Stomach smooth muscle (tissue), 2 donors: ENCODE data around the gene MOB3B.

Experiments used
- H3K27ac ChIP-seq: one replicate; pipeline ENCODE4 v1.7.0; 2013; ENCODE audit warnings: mild to moderate bottlenecking, low read length, inconsistent platforms
- H3K27me3 ChIP-seq, 2 donors: one replicate each; pipeline ENCODE4 v1.7.0; 2013; ENCODE audit warnings: low read length in 2 of 2; ENCODE audit not compliant: insufficient read depth in 2 of 2, control insufficient read depth in 1 of 2
- H3K36me3 ChIP-seq, 2 donors: one replicate each; pipeline ENCODE4 v1.7.0; 2013; ENCODE audit warnings: low read length in 2 of 2; ENCODE audit not compliant: control insufficient read depth in 2 of 2, insufficient read depth in 2 of 2
- H3K4me1 ChIP-seq: one replicate; pipeline ENCODE4 v1.7.0; 2013; ENCODE audit warnings: low read length; ENCODE audit not compliant: control insufficient read depth, insufficient read depth
- H3K4me3 ChIP-seq, 2 donors: one replicate each; pipeline ENCODE4 v1.7.0; 2013; ENCODE audit warnings: low read length in 2 of 2
- H3K9ac ChIP-seq, 2 donors: one replicate each; pipeline ENCODE4 v1.7.0; 2013; ENCODE audit warnings: low read length in 2 of 2, mild to moderate bottlenecking in 1 of 2
- H3K9me3 ChIP-seq, 2 donors: one replicate each; pipeline ENCODE4 v1.7.0; 2013; ENCODE audit warnings: low read length in 2 of 2; ENCODE audit not compliant: control insufficient read depth in 2 of 2
- donor health status: healthy.
- donor health status: Pancreatic carcinoma.

The MOB3B gene

DNA sequence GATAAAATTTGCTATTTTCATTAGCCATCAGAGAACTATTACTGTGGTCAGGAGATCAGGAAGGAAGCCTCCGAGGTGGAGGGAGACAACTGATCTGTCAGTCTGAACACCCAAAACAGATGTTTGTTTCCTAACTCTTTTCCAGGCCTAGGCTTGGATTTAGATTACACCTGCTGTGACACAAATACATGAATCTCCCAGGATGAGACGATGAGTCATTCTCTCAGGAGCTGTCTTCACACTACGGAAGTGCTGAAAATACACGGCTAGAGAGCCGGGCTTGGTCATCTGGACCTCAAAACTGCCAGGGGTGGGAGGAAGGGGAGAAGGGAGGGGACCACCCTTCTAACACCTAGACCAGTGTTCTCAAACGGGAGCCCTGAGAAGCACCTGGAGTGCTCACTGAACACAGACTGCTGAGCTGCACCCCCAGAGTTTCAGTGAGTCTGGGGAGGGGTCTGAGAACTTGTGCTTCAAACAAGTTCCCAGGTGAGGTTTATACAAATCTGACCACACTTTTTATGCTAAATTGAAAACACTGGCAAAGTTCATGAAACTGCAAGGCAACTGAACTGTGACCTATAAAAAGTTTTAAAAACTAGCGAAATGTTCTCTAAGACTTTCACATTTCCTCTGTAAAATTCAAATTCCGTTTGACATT is 152.3 kb downstream of the MOB3B start:
- Histone ChIP-seq H3K9me3 (no peaks in the 10 kb centered on the region), H3K36me3 (no peaks in the 10 kb centered on the region), H3K4me3 (no peak overlapping the region), H3K27ac (no peak overlapping the region), H3K9ac (no peak overlapping the region), H3K27me3 (no peaks in the 10 kb centered on the region), H3K4me1 (peaks cover 2% of the 10 kb centered on the region)

DNA sequence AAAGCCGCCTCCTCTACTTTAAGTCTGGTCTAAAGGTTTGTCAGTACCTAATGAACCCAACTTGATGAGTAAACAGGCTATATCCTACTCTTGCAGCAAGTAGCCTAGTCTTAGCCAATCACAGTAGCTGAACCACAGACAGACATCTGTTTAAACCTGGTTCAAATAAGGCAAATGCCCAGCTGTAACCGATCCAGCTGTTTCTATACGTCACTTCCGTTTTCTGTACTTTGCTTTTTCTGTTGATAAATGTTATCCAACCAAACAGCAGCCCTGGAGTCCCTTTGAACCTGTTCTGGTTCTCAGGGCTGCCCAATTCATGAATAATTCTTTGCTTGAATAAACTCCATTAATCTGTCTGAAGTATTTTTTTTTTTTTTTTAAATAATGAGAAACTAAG is 155.8 kb downstream of the MOB3B start:
- Histone ChIP-seq H3K36me3 (no peaks in the 10 kb centered on the region), H3K4me1 (no peaks in the 10 kb centered on the region), H3K4me3 (no peak overlapping the region), H3K27ac (no peak overlapping the region), H3K9ac (no peak overlapping the region), H3K9me3 (no peaks in the 10 kb centered on the region), H3K27me3 (no peaks in the 10 kb centered on the region)

DNA sequence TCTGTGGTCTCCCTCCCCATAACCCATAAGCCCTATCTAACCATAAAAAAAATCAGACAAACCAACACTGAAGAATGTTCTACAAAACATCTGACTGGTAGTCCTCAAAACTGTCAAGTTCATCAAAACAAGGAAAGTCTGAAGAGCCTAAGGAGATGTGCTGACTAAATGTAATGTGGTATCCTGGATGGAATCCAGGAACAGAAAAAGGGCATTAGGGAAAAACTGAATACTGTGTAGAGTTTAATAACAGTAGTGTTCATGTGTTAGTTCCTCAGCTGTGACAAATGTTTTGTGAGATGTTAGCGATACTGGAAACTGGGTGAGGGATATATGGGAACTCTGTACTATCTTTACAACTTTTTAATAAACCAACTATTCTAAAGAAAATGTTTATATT is 157.0 kb downstream of the MOB3B start:
- no peaks in the 10 kb centered on the region for H3K36me3 ChIP-seq
- H3K27me3 ChIP-seq = no peaks in the 10 kb centered on the region
- H3K9me3 ChIP-seq = no peaks in the 10 kb centered on the region
- no peak overlapping the region for H3K27ac ChIP-seq
- no peak overlapping the region for H3K4me3 ChIP-seq
- no peaks in the 10 kb centered on the region for H3K4me1 ChIP-seq
- no peak overlapping the region for H3K9ac ChIP-seq

DNA sequence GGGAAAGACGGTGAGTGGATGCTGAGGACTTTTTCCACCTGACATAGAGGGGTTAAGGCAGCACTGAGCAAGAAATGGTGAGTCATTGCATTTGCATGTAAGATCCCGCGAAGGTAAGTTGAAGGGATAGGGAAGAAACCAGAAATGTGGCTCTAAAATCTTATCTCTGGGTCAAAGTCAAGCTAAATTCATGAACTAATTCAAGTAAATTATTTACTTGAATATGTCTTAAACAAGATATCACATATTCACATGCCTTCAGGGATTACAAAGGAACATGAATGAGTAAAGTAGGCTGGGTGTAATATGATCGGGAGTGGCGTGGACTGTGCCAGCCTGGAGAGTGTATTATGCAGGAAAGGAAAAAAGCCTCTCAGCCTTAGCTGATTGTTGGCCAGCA is 158.2 kb downstream of the MOB3B start:
- Histone ChIP-seq H3K27me3 (no peaks in the 10 kb centered on the region), H3K9ac (no peak overlapping the region), H3K27ac (no peak overlapping the region), H3K4me3 (no peak overlapping the region), H3K4me1 (peaks cover 2% of the 10 kb centered on the region), H3K9me3 (no peaks in the 10 kb centered on the region), H3K36me3 (no peaks in the 10 kb centered on the region)

DNA sequence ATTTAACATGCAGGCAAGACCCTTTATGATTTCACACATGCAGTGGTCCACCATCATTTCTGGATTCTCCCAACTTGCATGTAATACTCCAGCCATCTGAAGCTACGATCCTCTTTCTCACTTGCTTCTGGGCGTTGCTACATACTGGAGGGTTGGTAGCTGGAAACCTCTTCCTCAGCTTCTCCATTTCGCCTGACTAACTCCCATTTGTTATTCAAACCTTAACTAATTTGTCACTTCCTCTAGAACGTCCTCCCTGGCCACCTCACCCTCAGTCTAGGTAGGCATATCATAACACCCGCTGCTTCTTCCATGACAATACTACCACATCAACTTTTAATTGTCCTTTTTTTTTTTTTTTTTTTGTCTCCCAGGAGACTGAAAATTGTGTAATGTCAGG is 160.0 kb downstream of the MOB3B start:
- Histone ChIP-seq H3K36me3 (no peaks in the 10 kb centered on the region), H3K9me3 (no peaks in the 10 kb centered on the region), H3K4me3 (no peak overlapping the region), H3K27me3 (no peaks in the 10 kb centered on the region), H3K27ac (no peak overlapping the region), H3K4me1 (peaks cover 10% of the 10 kb centered on the region), H3K9ac (no peak overlapping the region)

DNA sequence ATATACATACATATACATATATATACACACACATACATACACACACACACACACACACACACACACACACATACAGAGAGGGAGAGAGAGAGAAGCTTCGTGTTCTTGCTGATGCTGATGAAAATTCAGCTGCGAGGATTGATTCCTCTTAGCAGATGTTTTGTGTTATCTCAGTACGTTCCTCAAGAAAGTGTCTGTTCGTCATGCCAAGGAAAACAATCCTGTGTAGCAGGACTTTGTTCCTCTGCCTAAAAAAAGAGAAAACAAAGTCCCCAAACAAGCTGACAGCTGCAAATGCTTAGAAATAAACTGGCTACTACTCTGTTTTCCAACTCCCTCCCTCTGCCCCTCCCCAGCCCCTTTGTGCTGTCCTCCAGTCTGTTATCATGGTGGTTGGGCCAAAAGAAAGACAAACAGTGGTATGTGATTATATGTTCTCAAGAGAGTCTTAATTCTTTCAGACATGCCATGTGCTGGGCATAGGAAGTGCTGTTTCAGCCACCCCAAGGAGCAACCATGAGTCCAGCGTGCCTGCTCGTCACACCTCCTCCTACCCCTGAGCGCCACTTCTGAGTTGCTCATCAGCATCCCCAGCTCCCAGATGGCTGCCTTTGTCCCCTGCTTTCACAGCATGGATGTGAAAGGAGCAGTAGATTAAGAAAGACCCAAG is 161.2 kb downstream of the MOB3B start:
- Histone ChIP-seq H3K27ac (no peak overlapping the region), H3K9ac (no peak overlapping the region), H3K4me3 (no peak overlapping the region), H3K9me3 (no peaks in the 10 kb centered on the region), H3K36me3 (no peaks in the 10 kb centered on the region), H3K27me3 (no peaks in the 10 kb centered on the region), H3K4me1 (peaks cover 10% of the 10 kb centered on the region)

DNA sequence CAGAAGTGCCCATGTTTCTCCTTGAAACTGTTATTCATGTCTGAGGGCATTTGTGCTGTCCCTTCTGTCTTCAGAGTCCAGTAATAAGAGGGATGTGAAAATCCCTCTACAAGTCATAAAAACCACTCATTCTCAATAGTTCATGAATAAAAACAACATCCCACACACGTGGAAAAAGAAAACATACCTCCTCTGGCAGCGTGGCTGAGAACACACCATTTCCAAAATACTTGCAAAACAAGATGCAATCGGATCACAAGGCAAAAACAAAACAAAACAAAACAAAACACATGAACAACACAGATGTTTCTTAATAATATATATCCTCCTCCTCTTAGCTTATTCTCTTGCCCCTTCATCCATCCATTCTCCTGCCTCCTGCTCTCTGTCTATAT is 161.7 kb downstream of the MOB3B start:
- Histone ChIP-seq H3K9ac (no peak overlapping the region), H3K4me3 (no peak overlapping the region), H3K27me3 (no peaks in the 10 kb centered on the region), H3K4me1 (peaks cover 10% of the 10 kb centered on the region), H3K9me3 (no peaks in the 10 kb centered on the region), H3K36me3 (no peaks in the 10 kb centered on the region), H3K27ac (no peak overlapping the region)

DNA sequence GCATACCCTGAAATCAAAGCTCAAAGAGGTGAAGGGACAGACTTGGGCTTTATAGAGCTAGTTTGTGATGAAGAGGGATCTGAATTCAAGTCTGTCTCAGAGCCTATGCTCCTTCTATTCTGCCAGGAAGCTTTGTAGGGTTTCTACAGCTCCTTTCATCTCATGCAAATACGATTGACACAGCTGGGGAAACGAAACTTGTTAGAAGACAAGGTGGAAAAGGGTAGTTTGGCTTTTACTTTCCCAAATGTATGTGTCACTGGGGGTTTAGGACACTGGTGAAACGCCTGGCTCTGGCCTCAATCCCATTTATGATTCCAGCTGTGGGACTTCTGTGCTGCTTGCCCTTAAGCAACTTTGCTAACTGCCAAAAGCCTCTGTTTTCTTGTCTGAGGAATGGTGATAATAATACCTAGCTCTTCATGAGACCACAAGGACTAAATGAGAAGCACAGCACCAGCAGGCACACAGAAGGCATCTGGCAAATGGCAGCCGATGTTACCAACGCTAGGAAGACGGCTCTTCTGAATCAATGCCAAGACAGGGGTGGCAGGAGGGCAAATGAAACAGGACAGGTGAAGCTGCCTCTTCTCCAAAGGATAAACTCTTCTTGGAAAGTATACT is 162.3 kb downstream of the MOB3B start:
- Histone ChIP-seq H3K27ac (no peak overlapping the region), H3K9me3 (no peaks in the 10 kb centered on the region), H3K4me3 (no peak overlapping the region), H3K9ac (no peak overlapping the region), H3K36me3 (no peaks in the 10 kb centered on the region), H3K27me3 (no peaks in the 10 kb centered on the region), H3K4me1 (peaks cover 16% of the 10 kb centered on the region)

DNA sequence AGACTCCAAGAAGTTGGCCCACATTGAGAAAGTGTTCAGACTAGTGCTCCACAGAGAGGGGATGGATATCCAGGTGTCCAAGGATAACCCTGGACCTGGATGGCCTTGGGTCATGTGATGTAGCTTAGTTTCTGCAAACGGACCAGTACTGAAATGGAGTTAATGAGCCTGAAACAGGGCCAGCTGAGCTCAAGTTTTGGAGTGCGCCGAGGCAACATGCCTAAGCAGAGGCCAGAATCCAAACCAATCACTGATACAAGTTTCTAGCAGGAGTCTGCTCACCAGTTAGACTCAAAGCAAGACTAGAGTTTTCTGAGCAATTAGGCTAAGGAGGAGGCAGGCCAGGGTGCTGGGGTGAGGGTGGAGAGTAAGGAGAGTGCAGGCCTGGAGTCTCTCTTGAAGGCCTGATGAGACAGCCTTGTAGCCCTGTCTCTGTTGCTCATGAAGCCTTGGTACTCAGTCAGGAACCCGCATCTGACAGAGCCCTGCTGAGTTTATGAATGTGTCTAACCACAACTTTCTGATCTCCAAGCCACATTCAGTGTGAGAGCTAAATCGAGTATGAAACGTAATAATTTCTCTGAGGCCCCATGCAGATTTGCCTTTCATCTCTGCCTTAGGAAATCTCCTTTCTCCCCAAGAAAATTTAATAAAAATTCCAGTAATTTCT is 163.8 kb downstream of the MOB3B start:
- Histone ChIP-seq H3K4me1 (peaks cover 17% of the 10 kb centered on the region), H3K27ac (no peak overlapping the region), H3K9ac (no peak overlapping the region), H3K9me3 (no peaks in the 10 kb centered on the region), H3K4me3 (no peak overlapping the region), H3K36me3 (no peaks in the 10 kb centered on the region), H3K27me3 (no peaks in the 10 kb centered on the region)

DNA sequence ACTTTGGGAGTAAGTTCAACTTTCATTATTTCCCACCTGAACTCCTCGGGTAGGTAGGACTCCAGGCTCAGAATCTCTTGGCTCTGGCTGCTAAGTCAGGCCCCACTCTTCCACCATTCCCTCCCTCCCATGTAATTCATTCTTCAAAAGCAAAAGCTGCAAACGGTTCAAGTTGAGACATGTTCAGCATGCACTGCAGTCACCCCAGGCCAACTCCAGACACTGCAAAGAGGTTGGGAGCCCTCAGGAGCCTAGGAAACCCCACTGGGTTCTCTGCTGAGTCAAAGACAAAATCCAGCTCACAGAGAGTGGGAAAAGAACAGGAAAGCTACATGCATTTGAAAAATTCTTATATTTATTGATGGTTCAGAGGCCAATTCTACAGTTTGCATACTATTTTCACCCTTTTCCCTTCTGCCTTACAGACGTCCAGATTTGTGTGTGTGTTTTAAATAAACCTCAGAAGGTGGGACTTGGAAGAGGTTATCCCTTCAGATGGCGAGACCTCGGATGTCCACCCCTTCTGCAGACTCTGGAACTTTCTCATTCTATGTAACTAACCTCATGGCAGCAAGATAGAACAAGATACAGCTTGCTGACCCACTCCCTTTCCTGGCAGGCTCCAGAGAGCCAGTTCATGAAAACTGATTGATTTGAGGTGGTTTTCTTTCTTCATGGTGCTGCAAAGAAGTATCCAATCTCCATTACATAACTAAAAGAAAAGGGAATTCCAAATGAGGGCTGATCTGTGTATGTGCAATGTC is 167.0 kb downstream of the MOB3B start:
- Histone ChIP-seq H3K9me3 (no peaks in the 10 kb centered on the region), H3K27ac (no peak overlapping the region), H3K9ac (no peak overlapping the region), H3K27me3 (no peaks in the 10 kb centered on the region), H3K36me3 (peaks cover 0 to 7% of the 10 kb centered on the region in 2 donors), H3K4me3 (no peak overlapping the region), H3K4me1 (peaks cover 17% of the 10 kb centered on the region)
